GM10248 (cell line): ENCODE data around the gene NFIB.

ENCODE experiments used
- CTCF ChIA-PET: fragments of 300-600 bp; sonication (Branson Sonifier 250); formaldehyde crosslinking; extraction: SDS; loops from one replicate; lab custom pipeline; 2021; ENCODE audit warnings: antibody characterized with exemption; lab: Yijun Ruan, JAX
- POLR2A ChIA-PET: fragments of 350-650 bp; sonication (Branson Sonifier 250); formaldehyde crosslinking; extraction: SDS; loops from one replicate; lab custom pipeline; 2020; ENCODE audit warnings: antibody characterized with exemption; lab: Yijun Ruan, JAX
- DNase-seq: peaks from one replicate; pipeline ENCODE4 v3.0.0; 2012; ENCODE audit errors: extremely low spot score
- CTCF ChIP-seq: IDR thresholded peaks from 2 replicates; pipeline ENCODE4 v1.5.1; 2012; ENCODE audit warnings: mild to moderate bottlenecking, low read depth; ENCODE audit errors: extremely low read depth, missing control alignments, control extremely low read depth

NFIB gene

GRCh38 chr9:14068690-14069089 is 245.3 kb downstream of the NFIB start:
- ChIA-PET CTCF (interaction anchor here (1.6 to 1.8 kb wide), 2 partner anchors 100 to 700 kb away, joined by 3 read pairs; no protein-coding TSS in a partner anchor), POLR2A (no interaction called here)
- DNase-seq = no peak
- TF ChIP-seq CTCF = no peak

DNA sequence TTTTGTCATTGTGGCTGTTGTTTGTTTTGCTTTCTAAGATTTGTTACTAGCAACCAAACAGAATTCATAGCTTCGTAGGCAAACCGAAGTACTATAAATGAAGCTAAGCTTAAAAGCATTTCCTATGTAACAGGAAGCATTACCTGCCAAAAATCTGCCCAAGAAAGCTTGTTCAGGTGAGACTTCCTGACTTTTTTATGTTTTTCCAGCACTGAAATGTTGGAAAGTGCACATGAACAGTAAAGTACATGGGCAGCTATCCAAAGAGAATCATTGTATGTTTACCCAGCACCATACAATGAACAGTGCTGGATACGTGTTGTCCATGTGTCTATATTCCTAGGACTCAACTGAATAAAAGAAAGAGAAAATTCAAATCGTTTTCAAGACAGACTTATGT is 247.1 kb downstream of the NFIB start:
- DNase-seq = no peak
- TF ChIP-seq CTCF = no peak
- ChIA-PET CTCF (interaction anchor here (1.6 kb wide), 1 partner anchor 702 kb away, joined by 3 read pairs; no protein-coding TSS in a partner anchor), POLR2A (no interaction called here)

- no peak for TF ChIP-seq CTCF
- CTCF ChIA-PET = interaction anchor here (1.1 kb wide), 1 partner anchor 25 kb away, joined by 3 read pairs; no protein-coding TSS in a partner anchor
- no peak for DNase-seq
- POLR2A ChIA-PET = no interaction called here
Measured at GRCh38 chr9:14066032-14066431, 247.9 kb downstream of the NFIB start.

- ChIA-PET POLR2A (no interaction called here), CTCF (no interaction called here)
- no peak for DNase-seq
Measured at GRCh38 chr9:14064940-14065339, 249.0 kb downstream of the NFIB start.

GRCh38 chr9:14063756-14064155 is 250.2 kb downstream of the NFIB start:
- TF ChIP-seq CTCF = no peak
- POLR2A ChIA-PET = no interaction called here
- DNase-seq = no peak
- CTCF ChIA-PET = interaction anchor here (1.0 kb wide), 1 partner anchor 11 kb away, joined by 3 read pairs; no protein-coding TSS in a partner anchor

More at GRCh38 chr9:14064940-14065339, 249.0 kb downstream of the NFIB start:
- TF ChIP-seq CTCF = no peak

GRCh38 chr9:14062586-14063221 is 251.2 kb downstream of the NFIB start:
- POLR2A ChIA-PET = no interaction called here
- no peak for DNase-seq

More at GRCh38 chr9:14062586-14063221, 251.2 kb downstream of the NFIB start:
- CTCF ChIA-PET = no interaction called here
- no peak for TF ChIP-seq CTCF
